Ishikawa (cell line): ENCODE data around the gene TMC2.

Source experiments
- CEBPB ChIP-seq: IDR thresholded peaks from 2 replicates; pipeline ENCODE4 v1.6.1; 2012
- EGR1 ChIP-seq: IDR thresholded peaks from 2 replicates; pipeline ENCODE4 v1.6.1; 2012
- EP300 ChIP-seq: IDR thresholded peaks from 2 replicates; pipeline ENCODE4 v1.6.1; 2012; ENCODE audit warnings: borderline replicate concordance
- FOXM1 ChIP-seq: IDR thresholded peaks from 2 replicates; pipeline ENCODE4 v1.6.1; 2012; ENCODE audit warnings: low read depth, borderline replicate concordance
- MAX ChIP-seq: IDR thresholded peaks from 2 replicates; pipeline ENCODE4 v1.6.1; 2012
- NFIC ChIP-seq: IDR thresholded peaks from 2 replicates; pipeline ENCODE4 v1.6.1; 2012
- RAD21 ChIP-seq: IDR thresholded peaks from 2 replicates; pipeline ENCODE4 v1.6.1; 2012; ENCODE audit warnings: low read depth
- REST ChIP-seq: IDR thresholded peaks from 2 replicates; pipeline ENCODE4 v1.6.1; 2012; ENCODE audit warnings: low read depth, mild to moderate bottlenecking
- TAF1 ChIP-seq: IDR thresholded peaks from 2 replicates; pipeline ENCODE4 v1.6.1; 2012; ENCODE audit warnings: low read depth, mild to moderate bottlenecking
- TCF12 ChIP-seq: IDR thresholded peaks from 2 replicates; pipeline ENCODE4 v1.6.1; 2012; ENCODE audit warnings: low read depth
- TEAD4 ChIP-seq: IDR thresholded peaks from 2 replicates; pipeline ENCODE4 v1.6.1; 2012
- YY1 ChIP-seq: IDR thresholded peaks from 2 replicates; pipeline ENCODE4 v1.6.1; 2012; ENCODE audit warnings: low read depth
- ZBTB7A ChIP-seq: IDR thresholded peaks from 2 replicates; pipeline ENCODE4 v1.6.1; 2012; ENCODE audit warnings: low read depth

- TF ChIP-seq MAX (no peak), REST (no peak), YY1 (no peak), EGR1 (no peak), EP300 (no peak), TAF1 (no peak), CEBPB (no peak), NFIC (no peak), FOXM1 (no peak), RAD21 (no peak), TEAD4 (no peak), TCF12 (no peak), ZBTB7A (no peak)
Observed at GRCh38 chr20:2643708-2644107, 107.3 kb downstream of the TMC2 start.
